Testis (tissue), 3 donors: Measurements from ENCODE around the gene TTLL5. TPM values are rescaled to one million over a fixed set of nuclear protein-coding genes. Genes with fewer than 3 reads are reported as not detected.

Experiments
- DNase-seq: peaks from one replicate; pipeline ENCODE4 v3.0.0-alpha.2; 2019
- H3K27ac ChIP-seq, 2 donors: fragments of 200-600 bp; sonication (generic); one replicate each; pipeline ENCODE4 v1.5.1; 2019
- H3K27me3 ChIP-seq: fragments of 200-600 bp; sonication (generic); one replicate; pipeline ENCODE4 v1.5.1; 2019
- H3K36me3 ChIP-seq: fragments of 200-600 bp; sonication (generic); one replicate; pipeline ENCODE4 v1.5.1; 2017; ENCODE audit warnings: low read depth; ENCODE audit errors: missing control alignments
- H3K4me1 ChIP-seq: fragments of 200-600 bp; sonication (generic); one replicate; pipeline ENCODE4 v1.5.1; 2019
- H3K4me3 ChIP-seq, 2 donors: fragments of 200-600 bp; sonication (generic); one replicate each; pipeline ENCODE4 v1.5.1; 2017 to 2019
- H3K9me3 ChIP-seq: fragments of 200-600 bp; sonication (generic); one replicate; pipeline ENCODE4 v1.5.1; 2017
- POLR2A ChIP-seq: fragments of 450-650 bp; IDR thresholded peaks from one replicate; pipeline ENCODE4 v1.6.1; 2017; ENCODE audit warnings: antibody characterized with exemption, mild to moderate bottlenecking, moderate library complexity
- WGBS, 2 donors: methylation state at CpG; one replicate each; pipeline ENCODE4 v1.1.5; 2018; 5-methylcytosine and 5-hydroxymethylcytosine counted together
- intact Hi-C: fragments of 100-400 bp; cut with DNase I; formaldehyde crosslinking; loops from one replicate; pipeline ENCODE4 v1.15.1; 2023; ENCODE audit warnings: low total_unique reads
- polyA plus RNA-seq: library from polyadenylated mRNA; stranded (reverse); fragments of 350-450 nt; fragmentation: Illumina TruSeq; extraction: RNeasy Lipid Tissue Mini Kit (QIAGEN cat#74804); gene quantifications from one replicate; pipeline ENCODE4 v1.2.3, GENCODE V29; 2014; ENCODE audit warnings: low read depth, low replicate concordance; ENCODE audit not compliant: insufficient read depth
- total RNA-seq, 2 donors: library from RNA; depleted of rRNA; stranded (reverse); fragments of >200 nt; gene quantifications; one replicate each; pipeline ENCODE4 v1.2.3, GENCODE V29; 2016
- TF ChIP-seq, protein P1 (sequence below), 3 experiments: fragments of 450-650 bp in 2 of 3; fragments of 200-600 bp in 1 of 3; sonication (generic) in 1 of 3; IDR thresholded peaks; one replicate each; pipeline ENCODE4 v1.5.1; 2016 to 2019; ENCODE audit warnings: antibody characterized with exemption in 3 of 3, mild to moderate bottlenecking in 2 of 3, moderate library complexity in 1 of 3

Gene TTLL5
- total and polyA plus RNA-seq, 3 donors from 2014 or later: 112 to 318 (median 155) TPM

DNA sequence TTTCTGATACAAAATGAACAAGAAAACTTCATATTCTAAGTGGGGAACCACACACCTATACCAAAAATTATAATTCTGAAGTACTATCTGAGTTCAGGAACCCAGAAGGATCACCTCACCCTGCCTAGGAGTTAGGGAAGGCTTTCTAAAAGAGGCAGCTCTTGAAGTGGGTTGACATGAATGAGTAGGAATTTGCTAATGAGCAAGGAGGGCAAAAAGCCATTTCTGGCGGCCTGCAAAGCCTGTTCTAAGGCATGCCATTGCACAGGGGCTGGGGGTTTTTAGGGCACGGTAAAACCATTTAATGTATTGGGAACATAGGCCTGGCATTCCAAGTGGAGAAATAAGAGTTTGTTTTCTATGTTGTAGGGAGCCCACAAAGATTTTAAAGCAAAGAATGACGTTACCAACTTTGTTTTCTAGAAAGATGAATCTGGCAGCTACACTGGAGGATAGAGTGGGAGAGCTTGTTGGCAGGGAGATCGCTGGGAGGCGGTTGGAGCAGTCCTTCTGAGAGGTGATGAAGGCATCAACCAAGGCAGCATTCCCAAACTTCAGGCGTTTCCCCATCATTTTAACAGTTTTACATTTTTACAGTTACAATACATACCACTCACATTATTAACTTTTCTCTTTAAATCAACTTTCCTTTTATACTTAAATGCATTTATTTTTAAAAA lies 338.6 kb downstream of the TTLL5 start:
- H3K27ac ChIP-seq: no peak overlapping the region
- H3K27me3 ChIP-seq: no peaks in the 10 kb centered on the region
- H3K36me3 ChIP-seq: no peaks in the 10 kb centered on the region
- no peak for DNase-seq
- no peaks in the 10 kb centered on the region for H3K9me3 ChIP-seq
- peaks cover 3% of the 10 kb centered on the region for H3K4me1 ChIP-seq
- intact Hi-C loops: no loop called here
- H3K4me3 ChIP-seq: no peak overlapping the region
- TF ChIP-seq POLR2A: no peak
- TF ChIP-seq, protein P1, sequence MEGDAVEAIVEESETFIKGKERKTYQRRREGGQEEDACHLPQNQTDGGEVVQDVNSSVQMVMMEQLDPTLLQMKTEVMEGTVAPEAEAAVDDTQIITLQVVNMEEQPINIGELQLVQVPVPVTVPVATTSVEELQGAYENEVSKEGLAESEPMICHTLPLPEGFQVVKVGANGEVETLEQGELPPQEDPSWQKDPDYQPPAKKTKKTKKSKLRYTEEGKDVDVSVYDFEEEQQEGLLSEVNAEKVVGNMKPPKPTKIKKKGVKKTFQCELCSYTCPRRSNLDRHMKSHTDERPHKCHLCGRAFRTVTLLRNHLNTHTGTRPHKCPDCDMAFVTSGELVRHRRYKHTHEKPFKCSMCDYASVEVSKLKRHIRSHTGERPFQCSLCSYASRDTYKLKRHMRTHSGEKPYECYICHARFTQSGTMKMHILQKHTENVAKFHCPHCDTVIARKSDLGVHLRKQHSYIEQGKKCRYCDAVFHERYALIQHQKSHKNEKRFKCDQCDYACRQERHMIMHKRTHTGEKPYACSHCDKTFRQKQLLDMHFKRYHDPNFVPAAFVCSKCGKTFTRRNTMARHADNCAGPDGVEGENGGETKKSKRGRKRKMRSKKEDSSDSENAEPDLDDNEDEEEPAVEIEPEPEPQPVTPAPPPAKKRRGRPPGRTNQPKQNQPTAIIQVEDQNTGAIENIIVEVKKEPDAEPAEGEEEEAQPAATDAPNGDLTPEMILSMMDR (IDR thresholded peaks at IDR 0.05): no peak
- WGBS, 2 donors: 80 to 93% methylated on average over 6 of the region's 6 CpGs

DNA sequence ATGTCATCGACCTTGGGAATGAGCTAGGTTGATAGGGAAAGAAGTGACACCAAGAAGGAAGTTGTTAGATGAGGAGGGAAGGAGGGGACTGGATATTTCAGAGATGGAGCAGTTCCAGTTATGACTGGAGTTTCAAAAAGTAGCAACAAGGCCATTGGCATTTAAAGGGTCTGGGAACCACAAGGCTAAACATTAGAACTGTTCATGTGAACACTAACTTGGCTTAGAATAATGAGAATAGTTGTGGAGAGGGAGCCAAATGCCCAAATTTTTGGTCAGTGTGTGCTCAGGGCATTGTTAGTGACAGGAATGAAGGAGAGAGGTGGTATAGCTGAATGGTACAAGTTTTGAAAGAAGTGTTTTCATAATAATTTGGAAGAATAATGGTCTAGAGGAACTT lies 341.3 kb downstream of the TTLL5 start:
- no peak for DNase-seq
- 88 to 94% methylated on average over 1 of the region's 1 CpG for whole genome bisulfite sequencing, 2 donors
- no peaks in the 10 kb centered on the region for H3K4me1 ChIP-seq
- no peaks in the 10 kb centered on the region for H3K36me3 ChIP-seq
- no peak overlapping the region for H3K4me3 ChIP-seq
- TF ChIP-seq POLR2A: no peak
- intact Hi-C loops: no loop called here
- H3K9me3 ChIP-seq: no peaks in the 10 kb centered on the region
- H3K27me3 ChIP-seq: no peaks in the 10 kb centered on the region
- H3K27ac ChIP-seq: no peak overlapping the region

Other genes starting within 250 kb of the TTLL5 start
- gene JDP2, start 233.2 kb upstream of the TTLL5 start, total RNA-seq: 10 to 100 TPM; 10.7 to 19.0 TPM
- gene JDP2, start 233.2 kb upstream of the TTLL5 start, polyA plus RNA-seq: 14.0 TPM
- 1 to 10 TPM in 1 of 2 donors, under 1 TPM in 1; 0.63 to 2.9 TPM for gene BATF, start 138.8 kb upstream of the TTLL5 start, total RNA-seq
- gene BATF, start 138.8 kb upstream of the TTLL5 start, polyA plus RNA-seq: 1.5 TPM
- gene FLVCR2, start 82.6 kb upstream of the TTLL5 start, total RNA-seq: 10 to 100 TPM; 38.5 to 45.0 TPM
- 49.6 TPM for gene FLVCR2, start 82.6 kb upstream of the TTLL5 start, polyA plus RNA-seq
- 10 to 100 TPM; 60.0 to 64.4 TPM for gene ERG28, start 370 bp upstream of the TTLL5 start, total RNA-seq
- 103 TPM for gene ERG28, start 370 bp upstream of the TTLL5 start, polyA plus RNA-seq